Natural killer cell (primary cell): ENCODE data around the gene SLC16A1. TPM values are rescaled to one million over a fixed set of nuclear protein-coding genes. Genes with fewer than 3 reads are reported as not detected.

ENCODE experiments used
- ATAC-seq, 3 donors: fragments of 150-1000 bp in 2 of 3; fragments of 200-7000 bp in 1 of 3; cut with Tn5 transposase; 1 replicate in 1 of 3; 2 replicates in 2 of 3; pipeline ENCODE4 v1.10.0; 2021; ENCODE audit warnings: mild to moderate bottlenecking in 2 of 3, moderate library complexity in 2 of 3
- DNase-seq, 2 donors: peaks; one replicate each; pipeline versions ENCODE4 v3.0.0 to v3.0.0-alpha.2; 2013 to 2021; ENCODE audit warnings: mixed read lengths in 1 of 2
- H3K27ac ChIP-seq: one replicate; pipeline ENCODE4 v1.5.1; 2013; ENCODE audit warnings: mild to moderate bottlenecking, low read length
- H3K27me3 ChIP-seq: one replicate; pipeline ENCODE4 v1.6.1; 2013; ENCODE audit warnings: low read length; ENCODE audit not compliant: control insufficient read depth, insufficient read depth
- H3K36me3 ChIP-seq: one replicate; pipeline ENCODE4 v1.6.1; 2013; ENCODE audit warnings: low read length; ENCODE audit not compliant: control insufficient read depth, insufficient read depth
- H3K4me1 ChIP-seq: one replicate; pipeline ENCODE4 v1.6.1; 2013; ENCODE audit warnings: low read length; ENCODE audit not compliant: control insufficient read depth, insufficient read depth
- H3K4me3 ChIP-seq: one replicate; pipeline ENCODE4 v1.5.1; 2013; ENCODE audit warnings: low read length
- H3K9me3 ChIP-seq: one replicate; pipeline ENCODE4 v1.6.1; 2013; ENCODE audit warnings: low read length; ENCODE audit not compliant: control insufficient read depth, insufficient read depth
- H3K27ac Mint-ChIP-seq, 2 donors: one replicate each; pipeline ENCODE4 v1.8.0; 2022; ENCODE audit warnings: mild to moderate bottlenecking in 2 of 2, mixed read lengths in 2 of 2, moderate library complexity in 1 of 2
- H3K27me3 Mint-ChIP-seq, 2 donors: one replicate each; pipeline ENCODE4 v1.8.0; 2022; ENCODE audit warnings: low read depth in 2 of 2, mixed read lengths in 2 of 2
- H3K36me3 Mint-ChIP-seq: one replicate; pipeline ENCODE4 v1.8.0; 2022; ENCODE audit warnings: mixed read lengths
- H3K4me1 Mint-ChIP-seq, 2 donors: one replicate each; pipeline ENCODE4 v1.8.0; 2022; ENCODE audit warnings: mixed read lengths in 2 of 2
- H3K4me3 Mint-ChIP-seq: one replicate; pipeline ENCODE4 v1.8.0; 2022; ENCODE audit warnings: mild to moderate bottlenecking, moderate library complexity, mixed read lengths
- H3K9me3 Mint-ChIP-seq, 2 donors: one replicate each; pipeline ENCODE4 v1.8.0; 2022; ENCODE audit warnings: mixed read lengths in 2 of 2
- CTCF ChIP-seq: fragments of 200-600 bp; IDR thresholded peaks from one replicate; pipeline ENCODE4 v1.8.0; 2022; ENCODE audit warnings: antibody characterized with exemption
- WGBS: methylation state at CpG from one replicate; pipeline ENCODE4 v1.1.7; 2013; ENCODE audit warnings: missing lambda C conversion rate; ENCODE audit not compliant: insufficient coverage; 5-methylcytosine and 5-hydroxymethylcytosine counted together
- intact Hi-C: fragments of 100-400 bp; cut with micrococcal nuclease; formaldehyde crosslinking; loops from one replicate; pipeline ENCODE4 v1.14.2; 2022
- total RNA-seq, 4 donors: library from RNA; stranded (reverse); fragments of 120-200 nt in 1 of 4; gene quantifications; one replicate each; pipeline versions ENCODE4 v1.2.3 to v1.2.4, GENCODE V29; 2013 to 2022

SLC16A1 gene
- total RNA-seq, 3 donors from 2014 or later (not counting 1 experiment from before 2014, with no cell fraction given): 8.7 to 18.5 (median 14.0) TPM

- no peak overlapping the region for H3K4me3 ChIP-seq
- H3K9me3 ChIP-seq: no peaks in the 10 kb centered on the region
- Mint-ChIP-seq H3K4me1 (no peaks in the 10 kb centered on the region), H3K27ac (no peak overlapping the region), H3K27me3 (no peaks in the 10 kb centered on the region), H3K36me3 (no peaks in the 10 kb centered on the region), H3K4me3 (no peak overlapping the region), H3K9me3 (no peaks in the 10 kb centered on the region)
- H3K36me3 ChIP-seq: no peaks in the 10 kb centered on the region
- intact Hi-C loops: no loop called here
- no peak for TF ChIP-seq CTCF
- ATAC-seq (no peak), DNase-seq (no peak)
- H3K4me1 ChIP-seq: no peaks in the 10 kb centered on the region
- H3K27ac ChIP-seq: no peak overlapping the region
- no peaks in the 10 kb centered on the region for H3K27me3 ChIP-seq
These were observed 18.5 kb downstream of the SLC16A1 start for GRCh38 chr1:112937495-112937894.

- no peak overlapping the region for H3K4me3 ChIP-seq
- no peaks in the 10 kb centered on the region for H3K27me3 Mint-ChIP-seq
- H3K4me3 Mint-ChIP-seq: no peak overlapping the region
- H3K36me3 Mint-ChIP-seq: no peaks in the 10 kb centered on the region
- no peak for TF ChIP-seq CTCF
- no peaks in the 10 kb centered on the region for H3K27me3 ChIP-seq
- H3K9me3 Mint-ChIP-seq: no peaks in the 10 kb centered on the region
- no peaks in the 10 kb centered on the region for H3K4me1 ChIP-seq
- no peak for ATAC-seq
- intact Hi-C loops: no loop called here
- H3K4me1 Mint-ChIP-seq: no peaks in the 10 kb centered on the region
- 85% methylated on average over 2 of the region's 2 CpGs for WGBS
- no peak for DNase-seq
- H3K36me3 ChIP-seq: no peaks in the 10 kb centered on the region
- H3K27ac Mint-ChIP-seq: no peak overlapping the region
- no peaks in the 10 kb centered on the region for H3K9me3 ChIP-seq
- no peak overlapping the region for H3K27ac ChIP-seq
These were observed 18.9 kb downstream of the SLC16A1 start for GRCh38 chr1:112937070-112937469.

- H3K27me3 ChIP-seq: no peaks in the 10 kb centered on the region
- no peak for TF ChIP-seq CTCF
- H3K9me3 ChIP-seq: no peaks in the 10 kb centered on the region
- Mint-ChIP-seq H3K4me3 (no peak overlapping the region), H3K36me3 (no peaks in the 10 kb centered on the region), H3K27me3 (no peaks in the 10 kb centered on the region), H3K9me3 (no peaks in the 10 kb centered on the region), H3K4me1 (no peaks in the 10 kb centered on the region), H3K27ac (no peak overlapping the region)
- intact Hi-C loops: no loop called here
- no peak overlapping the region for H3K4me3 ChIP-seq
- H3K4me1 ChIP-seq: no peaks in the 10 kb centered on the region
- no peak for DNase-seq
- no peaks in the 10 kb centered on the region for H3K36me3 ChIP-seq
- H3K27ac ChIP-seq: no peak overlapping the region
- ATAC-seq: no peak
These were observed 20.4 kb downstream of the SLC16A1 start for GRCh38 chr1:112935461-112936111.

GRCh38 chr1:112934577-112934976, 21.4 kb downstream of the SLC16A1 start:
- no peak for TF ChIP-seq CTCF
- Mint-ChIP-seq H3K4me3 (no peak overlapping the region), H3K4me1 (no peaks in the 10 kb centered on the region), H3K36me3 (no peaks in the 10 kb centered on the region), H3K27me3 (no peaks in the 10 kb centered on the region), H3K27ac (no peak overlapping the region), H3K9me3 (no peaks in the 10 kb centered on the region)
- no peak overlapping the region for H3K27ac ChIP-seq
- H3K9me3 ChIP-seq: no peaks in the 10 kb centered on the region
- no peaks in the 10 kb centered on the region for H3K27me3 ChIP-seq
- H3K4me1 ChIP-seq: no peaks in the 10 kb centered on the region
- intact Hi-C loops: no loop called here
- ATAC-seq (no peak), DNase-seq (no peak)
- H3K4me3 ChIP-seq: no peak overlapping the region
- H3K36me3 ChIP-seq: no peaks in the 10 kb centered on the region
- 88% methylated on average over 3 of the region's 3 CpGs for WGBS
